ENCODE results near the gene KLRG1.

GRCh38 chr12:9043766-9044165, 54.4 kb downstream of the KLRG1 start:
- TF ChIP-seq CTCF (conservative IDR thresholded peaks at IDR 0.05; ENCODE audit: low read length), result no peak
- TF ChIP-seq EZH2phosphoT487 (IDR thresholded peaks at IDR 0.05; ENCODE audit: borderline replicate concordance, low read depth, low read length), result no peak

Measured in OCI-LY7 (cell line).